ENCODE data around the gene SESN2.
"Not testable (repeated sequence)": the region's sequence is repeated elsewhere in the genome, so short reads cannot be mapped to it uniquely, and the experiment has no call there.

SESN2 gene

GRCh38 chr1:28290851-28291250, 31.5 kb downstream of the SESN2 start:
- no peak for DNase-seq

- DNase-seq, result no peak
Measured at GRCh38 chr1:28291711-28292110, 32.4 kb downstream of the SESN2 start.

- no peak for DNase-seq
Measured at GRCh38 chr1:28295936-28296335, 36.6 kb downstream of the SESN2 start.

GRCh38 chr1:28296401-28297261, 37.3 kb downstream of the SESN2 start:
- DNase-seq, result no peak

- no peak for DNase-seq
Measured at GRCh38 chr1:28297826-28298225, 38.5 kb downstream of the SESN2 start.

- DNase-seq, result no peak
Measured at GRCh38 chr1:28298438-28298837, 39.1 kb downstream of the SESN2 start.

- no peak for DNase-seq
Measured at GRCh38 chr1:28301368-28302174, 42.3 kb downstream of the SESN2 start.

GRCh38 chr1:28302247-28302646, 42.9 kb downstream of the SESN2 start:
- no peak for DNase-seq

- DNase-seq, result no peak
Measured at GRCh38 chr1:28306301-28306949, 47.1 kb downstream of the SESN2 start.

- no peak for DNase-seq
Measured at GRCh38 chr1:28308750-28309149, 49.4 kb downstream of the SESN2 start.

GRCh38 chr1:28309702-28310101, 50.4 kb downstream of the SESN2 start:
- DNase-seq, result no peak

GRCh38 chr1:28313702-28314546, 54.6 kb downstream of the SESN2 start:
- DNase-seq, result no peak

GRCh38 chr1:28314547-28314941, 55.2 kb downstream of the SESN2 start:
- no peak for DNase-seq

- no peak for DNase-seq
Measured at GRCh38 chr1:28317014-28317413, 57.7 kb downstream of the SESN2 start.

- DNase-seq, result no peak
Measured at GRCh38 chr1:28322194-28322593, 62.9 kb downstream of the SESN2 start.

GRCh38 chr1:28323720-28324119, 64.4 kb downstream of the SESN2 start:
- DNase-seq, result no peak

- DNase-seq, result no peak
Measured at GRCh38 chr1:28326515-28326914, 67.2 kb downstream of the SESN2 start.

- no peak for DNase-seq
Measured at GRCh38 chr1:28326984-28327383, 67.7 kb downstream of the SESN2 start.

GRCh38 chr1:28327431-28327830, 68.1 kb downstream of the SESN2 start:
- not testable (repeated sequence) for DNase-seq

- no peak for DNase-seq
Measured at GRCh38 chr1:28328228-28328648, 68.9 kb downstream of the SESN2 start.

- peak; percentile 17 for DNase-seq
Measured at GRCh38 chr1:28329395-28330153, 70.3 kb downstream of the SESN2 start.
